ENCODE results near the gene ZBTB43. TPM values are rescaled to one million over a fixed set of nuclear protein-coding genes. Genes with fewer than 3 reads are reported as not detected.

ZBTB43 gene
- total RNA-seq, 2 donors from 2014 or later: 17.4 to 24.2 TPM

DNA sequence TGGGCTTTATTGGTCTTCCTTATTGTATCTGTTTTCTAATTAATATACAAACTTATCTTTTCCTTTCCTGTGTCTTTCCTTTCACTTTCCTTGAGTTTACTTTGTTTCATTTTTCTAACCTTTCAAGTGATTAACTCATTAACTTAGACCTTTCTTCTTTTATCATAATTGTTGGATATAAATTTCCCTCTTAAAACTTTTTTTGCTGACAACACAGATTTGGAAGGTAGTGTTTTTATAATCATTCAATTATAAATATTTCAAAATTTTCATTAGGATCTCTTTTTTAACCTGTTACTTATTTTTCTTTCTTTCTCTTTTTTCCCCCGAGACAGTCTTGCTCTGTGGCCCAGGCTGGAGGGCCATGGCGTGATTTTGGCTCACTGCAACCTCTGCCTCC lies 6.9 kb upstream of the ZBTB43 start:
- Mint-ChIP-seq H3K27ac (no peak overlapping the region), H3K27me3 (ENCODE audit: insufficient read depth) (peaks cover 27% of the 10 kb centered on the region), H3K4me3 (no peak overlapping the region), H3K4me1 (no peaks in the 10 kb centered on the region), H3K9me3 (peaks cover 2% of the 10 kb centered on the region), H3K36me3 (ENCODE audit: low read depth) (no peaks in the 10 kb centered on the region)
- WGBS, 2 experiments (ENCODE audit: insufficient coverage in 1 of 2, insufficient read length in 1 of 2): 81 to 84% methylated on average over 2 of the region's 2 CpGs
- no peaks in the 10 kb centered on the region for H3K9me3 ChIP-seq (ENCODE audit: control insufficient read depth, low read length)
- no peaks in the 10 kb centered on the region for H3K4me1 ChIP-seq (ENCODE audit: control insufficient read depth, insufficient read depth, low read length)
- TF ChIP-seq, protein P1, sequence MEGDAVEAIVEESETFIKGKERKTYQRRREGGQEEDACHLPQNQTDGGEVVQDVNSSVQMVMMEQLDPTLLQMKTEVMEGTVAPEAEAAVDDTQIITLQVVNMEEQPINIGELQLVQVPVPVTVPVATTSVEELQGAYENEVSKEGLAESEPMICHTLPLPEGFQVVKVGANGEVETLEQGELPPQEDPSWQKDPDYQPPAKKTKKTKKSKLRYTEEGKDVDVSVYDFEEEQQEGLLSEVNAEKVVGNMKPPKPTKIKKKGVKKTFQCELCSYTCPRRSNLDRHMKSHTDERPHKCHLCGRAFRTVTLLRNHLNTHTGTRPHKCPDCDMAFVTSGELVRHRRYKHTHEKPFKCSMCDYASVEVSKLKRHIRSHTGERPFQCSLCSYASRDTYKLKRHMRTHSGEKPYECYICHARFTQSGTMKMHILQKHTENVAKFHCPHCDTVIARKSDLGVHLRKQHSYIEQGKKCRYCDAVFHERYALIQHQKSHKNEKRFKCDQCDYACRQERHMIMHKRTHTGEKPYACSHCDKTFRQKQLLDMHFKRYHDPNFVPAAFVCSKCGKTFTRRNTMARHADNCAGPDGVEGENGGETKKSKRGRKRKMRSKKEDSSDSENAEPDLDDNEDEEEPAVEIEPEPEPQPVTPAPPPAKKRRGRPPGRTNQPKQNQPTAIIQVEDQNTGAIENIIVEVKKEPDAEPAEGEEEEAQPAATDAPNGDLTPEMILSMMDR (conservative IDR thresholded peaks at IDR 0.05): no peak
- H3K36me3 ChIP-seq (ENCODE audit: control insufficient read depth, insufficient read depth, low read length): no peaks in the 10 kb centered on the region
- no peak overlapping the region for H3K9ac ChIP-seq (ENCODE audit: extremely low read depth, low read length, poor library complexity, severe bottlenecking)
- no peak overlapping the region for H3K27ac ChIP-seq (ENCODE audit: low read depth, low read length)
- H3K4me3 ChIP-seq (ENCODE audit: low read length): no peak overlapping the region
- no peak for DNase-seq
- peaks cover 8% of the 10 kb centered on the region for H3K27me3 ChIP-seq (ENCODE audit: control insufficient read depth, insufficient read depth, low read length, poor library complexity, severe bottlenecking)

DNA sequence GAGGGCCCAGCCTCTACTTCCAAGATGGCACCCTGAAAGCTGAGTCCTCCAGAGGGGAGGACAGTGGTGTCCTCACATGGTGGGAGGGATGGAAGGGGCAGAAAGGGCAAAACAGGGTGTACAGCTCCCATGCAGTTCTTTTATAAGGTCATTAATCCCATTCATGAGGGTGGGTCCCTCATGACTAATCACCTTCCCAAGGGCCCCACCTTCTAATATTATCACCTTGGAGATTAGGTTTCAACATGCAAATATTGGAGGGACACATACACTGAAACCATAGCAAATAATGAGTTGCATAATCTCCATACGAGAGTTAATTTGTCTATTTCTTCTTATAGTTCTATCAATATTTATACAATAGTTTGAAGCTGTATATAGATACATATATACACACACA lies 5.8 kb upstream of the ZBTB43 start:
- H3K9ac ChIP-seq (ENCODE audit: extremely low read depth, low read length, poor library complexity, severe bottlenecking): no peak overlapping the region
- H3K36me3 ChIP-seq (ENCODE audit: control insufficient read depth, insufficient read depth, low read length): no peaks in the 10 kb centered on the region
- DNase-seq: no peak
- no peaks in the 10 kb centered on the region for H3K4me1 ChIP-seq (ENCODE audit: control insufficient read depth, insufficient read depth, low read length)
- H3K27ac ChIP-seq (ENCODE audit: low read depth, low read length): no peak overlapping the region
- H3K9me3 Mint-ChIP-seq: peaks cover 6% of the 10 kb centered on the region
- no peak overlapping the region for H3K27ac Mint-ChIP-seq
- peaks cover 17% of the 10 kb centered on the region for H3K27me3 Mint-ChIP-seq (ENCODE audit: insufficient read depth)
- H3K9me3 ChIP-seq (ENCODE audit: control insufficient read depth, low read length): no peaks in the 10 kb centered on the region
- H3K4me3 ChIP-seq (ENCODE audit: low read length): no peak overlapping the region
- no peak overlapping the region for H3K4me3 Mint-ChIP-seq
- no peaks in the 10 kb centered on the region for H3K36me3 Mint-ChIP-seq (ENCODE audit: low read depth)
- TF ChIP-seq, protein P1 (conservative IDR thresholded peaks at IDR 0.05): no peak
- WGBS, 2 experiments (ENCODE audit: insufficient coverage in 1 of 2, insufficient read length in 1 of 2): no CpG with 5 or more reads among the region's 1 CpG
- H3K4me1 Mint-ChIP-seq: no peaks in the 10 kb centered on the region
- peaks cover 9% of the 10 kb centered on the region for H3K27me3 ChIP-seq (ENCODE audit: control insufficient read depth, insufficient read depth, low read length, poor library complexity, severe bottlenecking)

DNA sequence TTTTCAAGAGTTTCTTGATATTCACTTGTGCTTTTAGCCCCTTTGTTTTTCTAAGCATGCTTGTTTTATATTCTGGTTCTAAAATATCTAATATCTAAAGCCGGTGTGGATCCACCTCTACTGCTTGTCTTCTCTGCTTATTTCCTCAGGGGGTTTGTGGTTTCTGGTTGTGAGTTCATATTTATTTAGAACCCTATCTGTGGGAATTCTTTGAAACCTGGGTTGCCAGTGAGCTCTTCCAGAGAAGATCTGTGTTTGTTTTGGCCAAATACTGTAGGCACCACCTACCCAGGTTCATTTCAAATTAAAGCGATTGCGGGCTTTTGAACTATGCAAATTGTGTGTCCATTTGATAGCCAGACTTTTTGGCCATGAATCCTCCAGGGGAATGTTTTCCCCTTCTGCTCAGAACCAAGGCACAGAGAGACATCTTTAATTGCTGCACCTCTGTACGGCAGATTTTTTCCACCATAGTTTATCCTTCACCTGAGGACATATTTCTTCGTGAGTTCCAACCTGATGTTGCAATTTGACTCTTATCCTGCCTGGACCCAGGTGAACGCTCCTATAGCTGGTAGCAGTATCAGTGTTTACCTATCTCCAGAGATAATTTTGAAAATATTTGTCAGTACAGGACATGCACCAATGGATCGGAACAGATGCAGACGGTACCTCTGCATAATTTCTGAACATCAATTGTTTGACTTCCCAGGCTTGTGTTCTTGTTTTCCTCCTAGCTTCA lies 2.4 kb upstream of the ZBTB43 start:
- H3K27me3 ChIP-seq (ENCODE audit: control insufficient read depth, insufficient read depth, low read length, poor library complexity, severe bottlenecking): peaks cover 9% of the 10 kb centered on the region
- WGBS, 2 experiments (ENCODE audit: insufficient coverage in 1 of 2, insufficient read length in 1 of 2): 86 to 87% methylated on average over 7 to 8 of the region's 8 CpGs
- Mint-ChIP-seq H3K4me3 (no peak overlapping the region), H3K27me3 (ENCODE audit: insufficient read depth) (peaks cover 15% of the 10 kb centered on the region), H3K4me1 (peaks cover 13% of the 10 kb centered on the region), H3K27ac (no peak overlapping the region), H3K9me3 (peaks cover 5% of the 10 kb centered on the region), H3K36me3 (ENCODE audit: low read depth) (no peaks in the 10 kb centered on the region)
- DNase-seq: no peak
- H3K9me3 ChIP-seq (ENCODE audit: control insufficient read depth, low read length): no peaks in the 10 kb centered on the region
- peaks cover 4% of the 10 kb centered on the region for H3K4me1 ChIP-seq (ENCODE audit: control insufficient read depth, insufficient read depth, low read length)
- H3K36me3 ChIP-seq (ENCODE audit: control insufficient read depth, insufficient read depth, low read length): peaks cover 5% of the 10 kb centered on the region
- H3K9ac ChIP-seq (ENCODE audit: extremely low read depth, low read length, poor library complexity, severe bottlenecking): no peak overlapping the region
- no peak overlapping the region for H3K4me3 ChIP-seq (ENCODE audit: low read length)
- no peak overlapping the region for H3K27ac ChIP-seq (ENCODE audit: low read depth, low read length)
- TF ChIP-seq, protein P1 (conservative IDR thresholded peaks at IDR 0.05): no peak

Data from endodermal cell (in vitro differentiated cells).